HL-60 (cell line): Measurements from ENCODE around the gene CFAP97D2.

ENCODE experiments used
- POLR2AphosphoS5 ChIP-seq: IDR thresholded peaks from 2 replicates; pipeline ENCODE4 v1.6.1; 2012; ENCODE audit warnings: low read depth
- TF ChIP-seq, protein P1 (sequence below): IDR thresholded peaks from one replicate; pipeline ENCODE4 v1.5.1; 2011; ENCODE audit warnings: low read length, control low read depth, inconsistent platforms; ENCODE audit not compliant: insufficient read depth
- TF ChIP-seq, protein P2 (sequence below): IDR thresholded peaks from 2 replicates; pipeline ENCODE4 v1.6.1; 2012; ENCODE audit warnings: low read depth; ENCODE audit not compliant: insufficient replicate concordance

DNA sequence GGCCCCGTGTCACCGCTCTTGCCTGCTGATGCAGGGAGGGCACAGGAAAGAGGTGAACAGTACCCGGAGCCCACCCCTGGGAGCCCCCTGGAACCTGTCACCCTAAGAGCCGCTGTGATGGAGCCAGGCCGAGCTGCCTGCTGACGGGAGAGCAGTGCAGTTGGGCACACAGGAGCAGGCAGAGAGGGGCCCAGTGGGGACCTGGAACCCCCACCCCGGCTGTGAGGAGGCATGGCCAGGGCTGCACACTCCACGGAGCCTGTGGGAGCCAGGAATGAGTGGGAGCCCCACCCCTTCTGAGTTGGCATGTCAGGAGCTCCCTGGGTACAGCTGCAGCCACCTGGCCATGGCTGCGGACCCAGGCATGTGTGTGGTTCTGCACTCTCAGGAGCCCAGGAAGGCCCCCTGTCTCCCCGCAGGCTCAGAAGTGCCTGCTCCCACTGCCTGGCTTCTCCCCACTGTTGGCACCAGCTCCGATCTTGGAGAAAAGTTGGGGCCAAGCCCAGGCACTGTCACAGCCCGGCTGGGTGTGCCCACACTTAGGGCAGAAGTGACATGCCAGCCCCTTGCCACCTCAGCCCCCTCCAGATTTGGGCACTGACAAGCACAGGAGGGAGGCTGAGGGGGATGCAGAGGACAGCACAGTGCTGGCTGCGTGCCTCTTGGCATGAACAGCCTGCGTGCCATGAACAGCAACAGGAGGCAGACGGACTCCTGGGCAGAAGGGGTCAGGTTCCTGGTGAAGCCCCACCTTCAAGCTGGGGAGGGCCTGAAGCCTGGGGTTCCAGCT is 6.3 kb downstream of the CFAP97D2 start:
- TF ChIP-seq, protein P1, sequence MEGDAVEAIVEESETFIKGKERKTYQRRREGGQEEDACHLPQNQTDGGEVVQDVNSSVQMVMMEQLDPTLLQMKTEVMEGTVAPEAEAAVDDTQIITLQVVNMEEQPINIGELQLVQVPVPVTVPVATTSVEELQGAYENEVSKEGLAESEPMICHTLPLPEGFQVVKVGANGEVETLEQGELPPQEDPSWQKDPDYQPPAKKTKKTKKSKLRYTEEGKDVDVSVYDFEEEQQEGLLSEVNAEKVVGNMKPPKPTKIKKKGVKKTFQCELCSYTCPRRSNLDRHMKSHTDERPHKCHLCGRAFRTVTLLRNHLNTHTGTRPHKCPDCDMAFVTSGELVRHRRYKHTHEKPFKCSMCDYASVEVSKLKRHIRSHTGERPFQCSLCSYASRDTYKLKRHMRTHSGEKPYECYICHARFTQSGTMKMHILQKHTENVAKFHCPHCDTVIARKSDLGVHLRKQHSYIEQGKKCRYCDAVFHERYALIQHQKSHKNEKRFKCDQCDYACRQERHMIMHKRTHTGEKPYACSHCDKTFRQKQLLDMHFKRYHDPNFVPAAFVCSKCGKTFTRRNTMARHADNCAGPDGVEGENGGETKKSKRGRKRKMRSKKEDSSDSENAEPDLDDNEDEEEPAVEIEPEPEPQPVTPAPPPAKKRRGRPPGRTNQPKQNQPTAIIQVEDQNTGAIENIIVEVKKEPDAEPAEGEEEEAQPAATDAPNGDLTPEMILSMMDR = no peak
- no peak for TF ChIP-seq POLR2AphosphoS5
- TF ChIP-seq, protein P2, sequence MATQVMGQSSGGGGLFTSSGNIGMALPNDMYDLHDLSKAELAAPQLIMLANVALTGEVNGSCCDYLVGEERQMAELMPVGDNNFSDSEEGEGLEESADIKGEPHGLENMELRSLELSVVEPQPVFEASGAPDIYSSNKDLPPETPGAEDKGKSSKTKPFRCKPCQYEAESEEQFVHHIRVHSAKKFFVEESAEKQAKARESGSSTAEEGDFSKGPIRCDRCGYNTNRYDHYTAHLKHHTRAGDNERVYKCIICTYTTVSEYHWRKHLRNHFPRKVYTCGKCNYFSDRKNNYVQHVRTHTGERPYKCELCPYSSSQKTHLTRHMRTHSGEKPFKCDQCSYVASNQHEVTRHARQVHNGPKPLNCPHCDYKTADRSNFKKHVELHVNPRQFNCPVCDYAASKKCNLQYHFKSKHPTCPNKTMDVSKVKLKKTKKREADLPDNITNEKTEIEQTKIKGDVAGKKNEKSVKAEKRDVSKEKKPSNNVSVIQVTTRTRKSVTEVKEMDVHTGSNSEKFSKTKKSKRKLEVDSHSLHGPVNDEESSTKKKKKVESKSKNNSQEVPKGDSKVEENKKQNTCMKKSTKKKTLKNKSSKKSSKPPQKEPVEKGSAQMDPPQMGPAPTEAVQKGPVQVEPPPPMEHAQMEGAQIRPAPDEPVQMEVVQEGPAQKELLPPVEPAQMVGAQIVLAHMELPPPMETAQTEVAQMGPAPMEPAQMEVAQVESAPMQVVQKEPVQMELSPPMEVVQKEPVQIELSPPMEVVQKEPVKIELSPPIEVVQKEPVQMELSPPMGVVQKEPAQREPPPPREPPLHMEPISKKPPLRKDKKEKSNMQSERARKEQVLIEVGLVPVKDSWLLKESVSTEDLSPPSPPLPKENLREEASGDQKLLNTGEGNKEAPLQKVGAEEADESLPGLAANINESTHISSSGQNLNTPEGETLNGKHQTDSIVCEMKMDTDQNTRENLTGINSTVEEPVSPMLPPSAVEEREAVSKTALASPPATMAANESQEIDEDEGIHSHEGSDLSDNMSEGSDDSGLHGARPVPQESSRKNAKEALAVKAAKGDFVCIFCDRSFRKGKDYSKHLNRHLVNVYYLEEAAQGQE = no peak
